ENCODE data around the gene PARD3B. TPM values are rescaled to one million over a fixed set of nuclear protein-coding genes. Genes with fewer than 3 reads are reported as not detected.

PARD3B gene
- polyA plus RNA-seq, 6 donors from 2014 or later: not detected

GRCh38 chr2:205617905-205618304 is 1072.6 kb downstream of the PARD3B start:
- ATAC-seq (ENCODE audit: low read depth in 2 of 2) (no peak), DNase-seq (no peak)
- no peaks in the 10 kb centered on the region for H3K4me1 Mint-ChIP-seq
- H3K27ac Mint-ChIP-seq: no peak overlapping the region
- no peaks in the 10 kb centered on the region for H3K36me3 Mint-ChIP-seq
- H3K9me3 Mint-ChIP-seq: no peaks in the 10 kb centered on the region
- peaks cover 10 to 27% (median 12%) of the 10 kb centered on the region in 3 donors for H3K27me3 Mint-ChIP-seq
- H3K4me3 Mint-ChIP-seq: no peak overlapping the region

GRCh38 chr2:205619600-205619999 is 1074.3 kb downstream of the PARD3B start:
- H3K27me3 Mint-ChIP-seq: peaks cover 7 to 39% (median 10%) of the 10 kb centered on the region in 3 donors
- no peaks in the 10 kb centered on the region for H3K4me1 Mint-ChIP-seq
- ATAC-seq (ENCODE audit: low read depth in 2 of 2): no peak

GRCh38 chr2:205627085-205627484 is 1081.8 kb downstream of the PARD3B start:
- Mint-ChIP-seq H3K4me3 (no peak overlapping the region), H3K27me3 (peaks cover 0 to 26% (median 0%) of the 10 kb centered on the region in 3 donors), H3K4me1 (no peaks in the 10 kb centered on the region), H3K9me3 (peaks cover 0 to 2% (median 0%) of the 10 kb centered on the region in 7 donors), H3K27ac (no peak overlapping the region), H3K36me3 (no peaks in the 10 kb centered on the region)
- DNase-seq (no peak), ATAC-seq (ENCODE audit: low read depth in 2 of 2) (no peak)

More at GRCh38 chr2:205619600-205619999, 1074.3 kb downstream of the PARD3B start:
- H3K9me3 Mint-ChIP-seq: no peaks in the 10 kb centered on the region
- H3K36me3 Mint-ChIP-seq: no peaks in the 10 kb centered on the region
- H3K4me3 Mint-ChIP-seq: no peak overlapping the region
- DNase-seq: no peak
- no peak overlapping the region for H3K27ac Mint-ChIP-seq

- H3K4me3 Mint-ChIP-seq: no peak overlapping the region
- no peaks in the 10 kb centered on the region for H3K36me3 Mint-ChIP-seq
- H3K9me3 Mint-ChIP-seq: peaks cover 0 to 2% (median 0%) of the 10 kb centered on the region in 7 donors
- no peaks in the 10 kb centered on the region for H3K4me1 Mint-ChIP-seq
- DNase-seq (no peak), ATAC-seq (ENCODE audit: low read depth in 2 of 2) (no peak)
- H3K27ac Mint-ChIP-seq: no peak overlapping the region
- peaks cover 0 to 26% (median 8%) of the 10 kb centered on the region in 3 donors for H3K27me3 Mint-ChIP-seq
Measured at GRCh38 chr2:205628422-205628821, 1083.1 kb downstream of the PARD3B start.

GRCh38 chr2:205629091-205629776 is 1084.0 kb downstream of the PARD3B start:
- peaks cover 0 to 21% (median 11%) of the 10 kb centered on the region in 3 donors for H3K27me3 Mint-ChIP-seq
- ATAC-seq (ENCODE audit: low read depth in 2 of 2): no peak
- no peak overlapping the region for H3K4me3 Mint-ChIP-seq
- DNase-seq: no peak
- no peak overlapping the region for H3K27ac Mint-ChIP-seq
- no peaks in the 10 kb centered on the region for H3K36me3 Mint-ChIP-seq
- H3K9me3 Mint-ChIP-seq: peaks cover 0 to 2% (median 0%) of the 10 kb centered on the region in 7 donors
- no peaks in the 10 kb centered on the region for H3K4me1 Mint-ChIP-seq

GRCh38 chr2:205633994-205634393 is 1088.7 kb downstream of the PARD3B start:
- H3K4me1 Mint-ChIP-seq: no peaks in the 10 kb centered on the region
- H3K36me3 Mint-ChIP-seq: no peaks in the 10 kb centered on the region
- no peak overlapping the region for H3K4me3 Mint-ChIP-seq
- peaks cover 8 to 27% (median 21%) of the 10 kb centered on the region in 3 donors for H3K27me3 Mint-ChIP-seq
- DNase-seq (no peak), ATAC-seq (ENCODE audit: low read depth in 2 of 2) (no peak)
- H3K27ac Mint-ChIP-seq: no peak overlapping the region
- H3K9me3 Mint-ChIP-seq: no peaks in the 10 kb centered on the region

GRCh38 chr2:205636549-205637319 is 1091.5 kb downstream of the PARD3B start:
- no peak overlapping the region for H3K27ac Mint-ChIP-seq
- DNase-seq: no peak
- no peaks in the 10 kb centered on the region for H3K4me1 Mint-ChIP-seq

GRCh38 chr2:205637320-205637602 is 1092.0 kb downstream of the PARD3B start:
- no peak overlapping the region for H3K4me3 Mint-ChIP-seq
- no peaks in the 10 kb centered on the region for H3K4me1 Mint-ChIP-seq
- no peak for ATAC-seq (ENCODE audit: low read depth in 2 of 2)
- peaks cover 0 to 17% (median 3%) of the 10 kb centered on the region in 7 donors for H3K9me3 Mint-ChIP-seq
- DNase-seq: no peak
- H3K36me3 Mint-ChIP-seq: no peaks in the 10 kb centered on the region
- no peak overlapping the region for H3K27ac Mint-ChIP-seq
- H3K27me3 Mint-ChIP-seq: peaks cover 22 to 33% (median 32%) of the 10 kb centered on the region in 3 donors

More at GRCh38 chr2:205636549-205637319, 1091.5 kb downstream of the PARD3B start:
- Mint-ChIP-seq H3K27me3 (peaks cover 17 to 28% (median 27%) of the 10 kb centered on the region in 3 donors), H3K36me3 (no peaks in the 10 kb centered on the region), H3K9me3 (peaks cover 0 to 17% (median 3%) of the 10 kb centered on the region in 7 donors), H3K4me3 (no peak overlapping the region)
- no peak for ATAC-seq (ENCODE audit: low read depth in 2 of 2)

GRCh38 chr2:205637779-205638503 is 1092.7 kb downstream of the PARD3B start:
- Mint-ChIP-seq H3K27me3 (peaks cover 25 to 37% (median 35%) of the 10 kb centered on the region in 3 donors), H3K36me3 (no peaks in the 10 kb centered on the region), H3K9me3 (peaks cover 0 to 17% (median 3%) of the 10 kb centered on the region in 7 donors), H3K27ac (no peak overlapping the region), H3K4me1 (no peaks in the 10 kb centered on the region), H3K4me3 (no peak overlapping the region)
- ATAC-seq (ENCODE audit: low read depth in 2 of 2) (no peak), DNase-seq (no peak)

GRCh38 chr2:205640716-205641115 is 1095.4 kb downstream of the PARD3B start:
- peaks cover 35 to 36% (median 35%) of the 10 kb centered on the region in 3 donors for H3K27me3 Mint-ChIP-seq
- no peaks in the 10 kb centered on the region for H3K4me1 Mint-ChIP-seq
- H3K36me3 Mint-ChIP-seq: no peaks in the 10 kb centered on the region
- peaks cover 0 to 17% (median 3%) of the 10 kb centered on the region in 7 donors for H3K9me3 Mint-ChIP-seq
- no peak for DNase-seq
- H3K4me3 Mint-ChIP-seq: no peak overlapping the region
- no peak overlapping the region for H3K27ac Mint-ChIP-seq
- ATAC-seq (ENCODE audit: low read depth in 2 of 2): no peak

GRCh38 chr2:205642599-205643356 is 1097.5 kb downstream of the PARD3B start:
- ATAC-seq (ENCODE audit: low read depth in 2 of 2) (no peak), DNase-seq (no peak)
- no peak overlapping the region for H3K27ac Mint-ChIP-seq
- H3K27me3 Mint-ChIP-seq: peaks cover 32 to 41% (median 36%) of the 10 kb centered on the region in 3 donors
- H3K36me3 Mint-ChIP-seq: no peaks in the 10 kb centered on the region
- H3K4me3 Mint-ChIP-seq: no peak overlapping the region
- peaks cover 0 to 17% (median 3%) of the 10 kb centered on the region in 7 donors for H3K9me3 Mint-ChIP-seq
- H3K4me1 Mint-ChIP-seq: peaks cover 9 to 10% (median 9%) of the 10 kb centered on the region in 3 donors

- Mint-ChIP-seq H3K27me3 (peaks cover 37 to 44% (median 38%) of the 10 kb centered on the region in 3 donors), H3K36me3 (no peaks in the 10 kb centered on the region), H3K27ac (no peak overlapping the region), H3K9me3 (peaks cover 0 to 17% (median 3%) of the 10 kb centered on the region in 7 donors), H3K4me3 (no peak overlapping the region), H3K4me1 (peaks cover 9 to 10% (median 9%) of the 10 kb centered on the region in 3 donors)
- ATAC-seq (ENCODE audit: low read depth in 2 of 2) (no peak), DNase-seq (no peak)
Measured at GRCh38 chr2:205643391-205643885, 1098.2 kb downstream of the PARD3B start.

- peak overlapping the region in 1 of 6 donors; percentile 24 for H3K27ac Mint-ChIP-seq
Measured at GRCh38 chr2:205644018-205644417, 1098.7 kb downstream of the PARD3B start.

More at GRCh38 chr2:205644018-205644417, 1098.7 kb downstream of the PARD3B start:
- H3K9me3 Mint-ChIP-seq: peaks cover 0 to 17% (median 3%) of the 10 kb centered on the region in 7 donors
- ATAC-seq (ENCODE audit: low read depth in 2 of 2) (no peak), DNase-seq (no peak)
- H3K36me3 Mint-ChIP-seq: no peaks in the 10 kb centered on the region
- peaks cover 9 to 10% (median 9%) of the 10 kb centered on the region in 3 donors for H3K4me1 Mint-ChIP-seq
- peaks cover 36 to 49% (median 42%) of the 10 kb centered on the region in 3 donors for H3K27me3 Mint-ChIP-seq
- H3K4me3 Mint-ChIP-seq: no peak overlapping the region
